ENCODE results near the gene ANAPC16. TPM values are rescaled to one million over a fixed set of nuclear protein-coding genes. Genes with fewer than 3 reads are reported as not detected.
A peak's percentile ranks its signal among the peaks of the same experiment; 100 is the strongest.

ANAPC16 gene
- total RNA-seq, 1 donor from 2014 or later, result 58.5 TPM

DNA sequence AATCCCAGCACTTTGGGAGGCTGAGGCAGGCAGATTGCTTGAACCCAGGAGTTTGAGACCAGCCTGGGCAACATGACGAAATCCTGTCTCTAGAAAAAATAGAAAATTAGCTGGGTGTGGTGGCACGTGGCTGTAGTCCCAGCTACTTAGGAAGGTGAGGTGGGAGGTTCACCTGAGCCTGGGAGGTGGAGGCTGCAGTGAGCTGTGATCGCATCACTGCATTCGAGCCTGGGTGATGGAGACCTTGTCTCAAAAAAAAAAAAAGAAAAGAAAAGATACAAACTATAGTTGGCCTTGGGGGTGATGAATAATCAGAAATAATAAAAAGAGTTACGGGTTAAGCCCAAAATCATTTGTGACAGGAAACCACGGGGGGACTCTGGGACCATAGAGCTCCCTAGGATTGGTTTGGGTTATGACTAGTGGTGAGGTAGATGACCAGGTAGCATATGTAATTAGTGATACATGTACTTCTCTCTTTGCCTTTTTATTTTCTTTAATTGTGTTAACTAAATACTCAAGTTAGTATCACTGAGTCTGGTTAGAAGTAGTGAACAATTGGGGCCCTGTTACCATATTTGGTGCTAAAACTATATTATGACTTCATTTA is 10.7 kb downstream of the ANAPC16 start:
- Histone ChIP-seq H3K9me3 (ENCODE audit: control insufficient read depth in 3 of 3, low read length in 3 of 3) (no peaks in the 10 kb centered on the region), H3K4me3 (ENCODE audit: low read length in 3 of 3) (no peak overlapping the region), H3K4me1 (ENCODE audit: control insufficient read depth in 3 of 3, insufficient read depth in 3 of 3, low read length in 3 of 3) (peaks cover 28 to 51% (median 41%) of the 10 kb centered on the region in 3 donors), H3K27ac (ENCODE audit: low read depth, low read length) (no peak overlapping the region), H3K36me3 (ENCODE audit: control insufficient read depth in 3 of 3, insufficient read depth in 3 of 3, low read length in 3 of 3) (peaks cover 6 to 11% (median 11%) of the 10 kb centered on the region in 3 donors), H3K9ac (ENCODE audit: low read depth in 1 of 3, low read length in 3 of 3) (no peak overlapping the region), H3K27me3 (ENCODE audit: control insufficient read depth in 3 of 3, insufficient read depth in 3 of 3, low read length in 3 of 3) (no peaks in the 10 kb centered on the region)

DNA sequence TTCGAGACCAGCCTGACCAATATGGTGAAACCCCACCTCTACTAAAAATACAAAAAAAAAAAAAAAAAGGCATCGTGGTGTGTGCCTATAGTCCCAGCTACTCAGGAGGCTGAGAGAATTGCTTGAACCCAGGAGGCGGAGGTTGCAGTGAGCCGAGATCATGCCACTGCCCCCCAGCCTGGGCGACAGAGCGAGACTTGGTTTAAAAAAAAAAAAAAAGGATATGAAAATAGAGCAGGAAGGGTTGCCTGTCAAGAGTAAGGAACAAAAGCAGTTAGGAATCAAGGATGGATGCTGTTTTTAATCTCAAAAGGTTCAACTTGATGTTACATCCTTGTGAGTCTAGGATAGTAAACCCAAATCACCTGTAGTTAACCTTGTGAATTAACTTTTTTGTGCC is 12.0 kb downstream of the ANAPC16 start:
- Histone ChIP-seq H3K4me1 (ENCODE audit: control insufficient read depth in 3 of 3, insufficient read depth in 3 of 3, low read length in 3 of 3) (peaks cover 28 to 48% (median 39%) of the 10 kb centered on the region in 3 donors), H3K9ac (ENCODE audit: low read depth in 1 of 3, low read length in 3 of 3) (peak overlapping the region in 1 of 3 donors; percentile 54), H3K27ac (ENCODE audit: low read depth, low read length) (peak overlapping the region; percentile 80), H3K27me3 (ENCODE audit: control insufficient read depth in 3 of 3, insufficient read depth in 3 of 3, low read length in 3 of 3) (no peaks in the 10 kb centered on the region), H3K9me3 (ENCODE audit: control insufficient read depth in 3 of 3, low read length in 3 of 3) (no peaks in the 10 kb centered on the region), H3K36me3 (ENCODE audit: control insufficient read depth in 3 of 3, insufficient read depth in 3 of 3, low read length in 3 of 3) (peaks cover 7 to 13% (median 12%) of the 10 kb centered on the region in 3 donors), H3K4me3 (ENCODE audit: low read length in 3 of 3) (no peak overlapping the region)

DNA sequence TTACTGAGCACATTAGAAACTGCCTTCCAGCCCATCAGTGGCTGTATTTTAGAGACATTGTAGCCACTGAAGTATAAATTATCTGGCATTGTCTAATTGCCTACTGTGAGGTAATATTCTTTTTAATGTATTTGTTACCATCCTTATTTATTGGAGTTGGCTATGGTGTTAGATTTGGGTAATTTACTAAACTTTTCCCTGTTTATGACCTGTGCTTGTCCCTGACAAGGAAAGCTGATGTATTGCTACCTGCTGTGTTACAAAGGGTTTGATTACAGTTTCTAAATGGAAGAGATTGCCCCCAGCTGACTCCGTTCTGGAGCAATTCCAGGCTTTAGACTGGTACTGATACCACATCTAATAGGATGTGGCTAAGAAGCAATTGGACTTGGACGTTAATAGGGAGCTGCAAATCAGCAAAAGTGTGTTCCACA is 12.5 kb downstream of the ANAPC16 start:
- Histone ChIP-seq H3K4me1 (ENCODE audit: control insufficient read depth in 3 of 3, insufficient read depth in 3 of 3, low read length in 3 of 3) (peaks cover 27 to 47% (median 38%) of the 10 kb centered on the region in 3 donors), H3K9ac (ENCODE audit: low read depth in 1 of 3, low read length in 3 of 3) (peak overlapping the region in 1 of 3 donors; percentile 68), H3K4me3 (ENCODE audit: low read length in 3 of 3) (no peak overlapping the region), H3K27ac (ENCODE audit: low read depth, low read length) (peak overlapping the region; percentile 80), H3K27me3 (ENCODE audit: control insufficient read depth in 3 of 3, insufficient read depth in 3 of 3, low read length in 3 of 3) (no peaks in the 10 kb centered on the region), H3K9me3 (ENCODE audit: control insufficient read depth in 3 of 3, low read length in 3 of 3) (no peaks in the 10 kb centered on the region), H3K36me3 (ENCODE audit: control insufficient read depth in 3 of 3, insufficient read depth in 3 of 3, low read length in 3 of 3) (peaks cover 11 to 16% (median 15%) of the 10 kb centered on the region in 3 donors)

DNA sequence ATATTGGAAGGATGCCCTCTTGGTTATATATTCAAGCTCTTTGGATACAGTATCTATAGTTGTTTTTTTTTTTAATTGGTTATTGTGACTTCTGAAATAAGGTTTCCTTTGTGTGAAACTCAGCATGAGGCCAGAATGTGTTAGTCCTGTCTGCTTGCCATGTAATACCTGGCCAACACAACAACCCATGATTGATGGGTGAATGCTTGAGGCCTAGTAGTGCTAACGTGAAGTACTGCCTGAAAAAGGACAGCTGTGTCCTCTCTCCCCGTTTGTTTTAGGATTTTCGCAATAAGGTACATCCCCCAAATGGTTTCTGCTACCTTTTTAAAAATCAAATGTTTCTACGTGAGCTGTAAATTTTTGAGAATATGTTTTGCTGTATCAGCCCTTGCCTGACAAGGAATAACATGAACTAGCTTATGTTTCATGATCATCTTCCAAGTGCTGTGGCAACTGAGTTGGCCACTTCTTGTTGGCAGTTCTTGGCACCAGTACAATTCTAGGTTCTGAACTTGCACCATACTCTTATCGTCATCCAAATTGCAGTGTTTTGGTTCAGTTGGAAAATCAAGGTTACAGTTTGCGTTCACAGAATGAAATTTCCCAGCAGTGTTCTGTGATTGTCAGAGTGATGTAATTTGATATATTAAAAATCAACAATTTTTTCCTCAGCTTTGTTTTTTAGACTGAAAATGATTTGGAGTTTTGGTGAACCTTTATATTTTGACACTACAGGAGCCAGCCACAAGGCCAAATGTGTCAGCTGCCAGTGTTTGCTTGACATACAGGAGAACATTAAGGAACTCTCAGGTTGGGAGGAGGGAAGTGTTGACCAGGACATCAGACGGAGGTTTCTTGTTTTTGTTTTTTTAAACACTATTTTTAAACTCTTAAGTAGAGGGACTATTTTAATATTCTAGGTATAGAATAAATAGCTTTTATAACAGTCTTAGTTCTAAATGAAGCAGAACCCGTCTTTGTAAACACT is 13.7 kb downstream of the ANAPC16 start:
- no peak overlapping the region for H3K4me3 ChIP-seq (ENCODE audit: low read length in 3 of 3)
- peak overlapping the region; percentile 33 to 69 (median 42) for H3K9ac ChIP-seq (ENCODE audit: low read depth in 1 of 3, low read length in 3 of 3)
- no peaks in the 10 kb centered on the region for H3K9me3 ChIP-seq (ENCODE audit: control insufficient read depth in 3 of 3, low read length in 3 of 3)
- H3K27me3 ChIP-seq (ENCODE audit: control insufficient read depth in 3 of 3, insufficient read depth in 3 of 3, low read length in 3 of 3), result no peaks in the 10 kb centered on the region
- H3K27ac ChIP-seq (ENCODE audit: low read depth, low read length), result peak overlapping the region; percentile 80
- H3K4me1 ChIP-seq (ENCODE audit: control insufficient read depth in 3 of 3, insufficient read depth in 3 of 3, low read length in 3 of 3), result peaks cover 25 to 40% (median 32%) of the 10 kb centered on the region in 3 donors
- H3K36me3 ChIP-seq (ENCODE audit: control insufficient read depth in 3 of 3, insufficient read depth in 3 of 3, low read length in 3 of 3), result peaks cover 17 to 19% (median 18%) of the 10 kb centered on the region in 3 donors

DNA sequence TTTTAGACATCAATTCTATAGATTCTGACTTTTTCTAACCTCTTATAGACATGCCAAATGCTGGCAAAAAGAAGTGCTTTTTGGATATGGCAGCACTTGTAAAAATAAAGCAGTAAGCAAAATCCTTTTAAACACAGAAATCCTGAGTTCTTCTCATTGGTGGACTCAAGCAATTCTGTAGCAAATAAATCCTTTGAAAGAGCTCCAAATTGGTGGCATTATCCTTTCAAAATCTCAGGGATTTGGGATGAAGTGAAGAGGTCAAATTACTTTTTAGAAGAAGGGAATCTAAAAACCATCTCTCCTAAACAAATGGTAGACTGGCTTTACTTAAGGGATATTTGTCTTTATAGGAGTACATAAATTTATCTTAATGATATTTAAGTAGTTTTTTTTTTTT is 17.8 kb downstream of the ANAPC16 start:
- no peaks in the 10 kb centered on the region for H3K9me3 ChIP-seq (ENCODE audit: control insufficient read depth in 3 of 3, low read length in 3 of 3)
- H3K27ac ChIP-seq (ENCODE audit: low read depth, low read length), result no peak overlapping the region
- peaks cover 37 to 60% (median 43%) of the 10 kb centered on the region in 3 donors for H3K4me1 ChIP-seq (ENCODE audit: control insufficient read depth in 3 of 3, insufficient read depth in 3 of 3, low read length in 3 of 3)
- H3K36me3 ChIP-seq (ENCODE audit: control insufficient read depth in 3 of 3, insufficient read depth in 3 of 3, low read length in 3 of 3), result peaks cover 20 to 21% (median 20%) of the 10 kb centered on the region in 3 donors
- H3K27me3 ChIP-seq (ENCODE audit: control insufficient read depth in 3 of 3, insufficient read depth in 3 of 3, low read length in 3 of 3), result no peaks in the 10 kb centered on the region
- H3K9ac ChIP-seq (ENCODE audit: low read depth in 1 of 3, low read length in 3 of 3), result no peak overlapping the region
- H3K4me3 ChIP-seq (ENCODE audit: low read length in 3 of 3), result no peak overlapping the region

DNA sequence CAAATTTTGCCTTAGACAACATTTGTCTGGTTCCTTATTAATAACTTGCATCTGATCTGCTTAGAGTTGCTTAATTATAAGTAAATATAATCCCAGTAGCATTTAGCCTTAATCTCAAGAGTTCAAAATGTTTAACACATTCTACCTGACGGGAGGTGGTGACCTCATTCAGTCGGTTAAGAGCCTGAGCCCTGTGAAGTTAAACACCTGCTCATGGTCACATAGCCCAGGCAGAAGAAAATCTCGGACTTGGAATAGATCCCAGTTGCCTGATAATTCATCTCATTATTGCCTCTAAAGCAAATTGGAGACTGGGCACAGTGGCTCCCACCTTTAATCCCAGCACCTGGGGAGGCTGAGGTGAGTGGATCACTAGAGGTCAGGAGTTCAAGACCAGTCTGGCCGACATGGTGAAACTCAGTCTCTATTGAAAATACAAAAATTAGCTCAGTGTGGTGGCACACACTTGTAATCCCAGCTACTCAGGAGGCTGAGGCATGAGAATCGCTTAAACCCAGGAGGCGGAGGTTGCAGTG is 18.8 kb downstream of the ANAPC16 start:
- H3K27ac ChIP-seq (ENCODE audit: low read depth, low read length), result peak overlapping the region; percentile 90

DNA sequence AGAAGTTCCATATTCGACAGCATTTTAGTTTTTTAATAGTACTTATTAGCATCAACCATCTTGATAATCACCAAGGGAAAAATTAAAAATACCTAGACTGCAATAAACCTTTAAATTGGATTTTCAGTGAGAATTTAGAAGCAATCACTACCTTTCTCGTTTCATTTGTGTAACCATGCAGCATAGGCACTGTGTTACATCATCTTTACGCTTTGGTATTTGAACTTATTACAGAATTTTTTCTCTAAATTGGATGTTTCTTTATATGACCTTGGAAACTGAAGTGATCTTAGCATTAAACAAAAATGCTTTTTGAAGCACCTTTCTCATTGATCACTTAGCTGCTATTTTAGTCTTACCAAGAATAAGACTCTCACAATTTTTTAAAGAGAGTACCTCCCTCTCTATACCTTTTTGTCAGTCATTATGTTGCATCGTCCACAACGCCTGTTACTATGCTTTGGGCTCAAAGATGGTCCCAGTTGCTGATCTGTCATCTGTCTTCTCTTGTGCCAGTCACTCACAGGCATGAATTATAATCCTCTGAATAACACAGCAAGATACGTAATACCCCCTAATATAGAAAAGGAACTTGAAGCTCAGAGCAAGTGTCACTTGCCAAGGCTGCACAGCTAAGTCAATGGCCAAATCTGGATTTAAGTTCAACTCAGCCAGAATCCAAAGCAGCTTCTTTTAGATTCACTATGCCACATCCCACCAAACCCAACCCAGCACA is 19.9 kb downstream of the ANAPC16 start:
- no peaks in the 10 kb centered on the region for H3K27me3 ChIP-seq (ENCODE audit: control insufficient read depth in 3 of 3, insufficient read depth in 3 of 3, low read length in 3 of 3)
- H3K9me3 ChIP-seq (ENCODE audit: control insufficient read depth in 3 of 3, low read length in 3 of 3), result no peaks in the 10 kb centered on the region
- no peak overlapping the region for H3K9ac ChIP-seq (ENCODE audit: low read depth in 1 of 3, low read length in 3 of 3)
- peaks cover 19 to 21% (median 20%) of the 10 kb centered on the region in 3 donors for H3K36me3 ChIP-seq (ENCODE audit: control insufficient read depth in 3 of 3, insufficient read depth in 3 of 3, low read length in 3 of 3)
- H3K27ac ChIP-seq (ENCODE audit: low read depth, low read length), result peak overlapping the region; percentile 90
- no peak overlapping the region for H3K4me3 ChIP-seq (ENCODE audit: low read length in 3 of 3)
- peaks cover 25 to 46% (median 30%) of the 10 kb centered on the region in 3 donors for H3K4me1 ChIP-seq (ENCODE audit: control insufficient read depth in 3 of 3, insufficient read depth in 3 of 3, low read length in 3 of 3)

More for the DNA sequence above, 18.8 kb downstream of the ANAPC16 start:
- Histone ChIP-seq H3K36me3 (ENCODE audit: control insufficient read depth in 3 of 3, insufficient read depth in 3 of 3, low read length in 3 of 3) (peaks cover 20 to 21% (median 20%) of the 10 kb centered on the region in 3 donors), H3K4me1 (ENCODE audit: control insufficient read depth in 3 of 3, insufficient read depth in 3 of 3, low read length in 3 of 3) (peaks cover 32 to 55% (median 38%) of the 10 kb centered on the region in 3 donors), H3K9me3 (ENCODE audit: control insufficient read depth in 3 of 3, low read length in 3 of 3) (no peaks in the 10 kb centered on the region), H3K4me3 (ENCODE audit: low read length in 3 of 3) (no peak overlapping the region), H3K27me3 (ENCODE audit: control insufficient read depth in 3 of 3, insufficient read depth in 3 of 3, low read length in 3 of 3) (no peaks in the 10 kb centered on the region), H3K9ac (ENCODE audit: low read depth in 1 of 3, low read length in 3 of 3) (no peak overlapping the region)

DNA sequence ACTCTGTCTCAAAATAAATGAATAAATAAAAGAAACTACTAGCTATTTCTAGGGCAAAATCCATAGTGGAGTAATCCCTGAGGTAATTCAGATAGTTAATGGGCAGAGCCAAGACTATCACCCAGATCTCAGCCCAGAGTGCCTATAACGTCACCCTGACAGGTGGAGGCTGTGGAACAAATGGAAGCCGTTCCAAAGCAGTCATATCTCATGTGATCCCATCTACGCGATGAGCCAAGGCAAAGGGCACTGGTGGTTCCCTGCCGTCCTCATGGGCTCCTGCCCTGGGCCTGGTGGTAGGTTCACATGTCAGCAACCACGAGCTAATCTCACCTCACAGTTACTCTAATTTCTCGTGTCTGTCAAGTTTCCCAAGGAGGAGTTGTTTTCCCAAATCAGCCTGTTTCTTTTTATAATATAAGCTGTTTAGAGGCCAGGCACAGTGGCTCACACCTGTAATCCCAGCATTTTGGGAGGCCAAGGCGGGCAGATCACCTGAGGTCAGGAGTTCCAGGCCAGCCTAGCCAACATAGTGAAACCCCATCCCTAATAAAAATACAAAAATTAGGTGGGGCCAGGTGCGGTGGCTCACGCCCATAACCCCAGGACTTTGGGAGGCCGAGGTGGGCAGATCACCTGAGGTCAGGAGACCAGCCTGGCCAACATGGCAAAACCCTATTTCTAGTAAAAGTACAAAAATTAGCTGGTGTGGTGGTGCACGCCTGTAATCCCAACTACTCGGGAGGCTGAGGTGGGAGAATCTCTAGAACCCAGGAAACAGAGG is 22.8 kb downstream of the ANAPC16 start:
- peaks cover 7 to 11% (median 10%) of the 10 kb centered on the region in 3 donors for H3K36me3 ChIP-seq (ENCODE audit: control insufficient read depth in 3 of 3, insufficient read depth in 3 of 3, low read length in 3 of 3)
- H3K9ac ChIP-seq (ENCODE audit: low read depth in 1 of 3, low read length in 3 of 3), result no peak overlapping the region
- peaks cover 27 to 49% (median 35%) of the 10 kb centered on the region in 3 donors for H3K4me1 ChIP-seq (ENCODE audit: control insufficient read depth in 3 of 3, insufficient read depth in 3 of 3, low read length in 3 of 3)
- no peaks in the 10 kb centered on the region for H3K9me3 ChIP-seq (ENCODE audit: control insufficient read depth in 3 of 3, low read length in 3 of 3)
- no peak overlapping the region for H3K4me3 ChIP-seq (ENCODE audit: low read length in 3 of 3)
- peak overlapping the region; percentile 90 for H3K27ac ChIP-seq (ENCODE audit: low read depth, low read length)
- no peaks in the 10 kb centered on the region for H3K27me3 ChIP-seq (ENCODE audit: control insufficient read depth in 3 of 3, insufficient read depth in 3 of 3, low read length in 3 of 3)

DNA sequence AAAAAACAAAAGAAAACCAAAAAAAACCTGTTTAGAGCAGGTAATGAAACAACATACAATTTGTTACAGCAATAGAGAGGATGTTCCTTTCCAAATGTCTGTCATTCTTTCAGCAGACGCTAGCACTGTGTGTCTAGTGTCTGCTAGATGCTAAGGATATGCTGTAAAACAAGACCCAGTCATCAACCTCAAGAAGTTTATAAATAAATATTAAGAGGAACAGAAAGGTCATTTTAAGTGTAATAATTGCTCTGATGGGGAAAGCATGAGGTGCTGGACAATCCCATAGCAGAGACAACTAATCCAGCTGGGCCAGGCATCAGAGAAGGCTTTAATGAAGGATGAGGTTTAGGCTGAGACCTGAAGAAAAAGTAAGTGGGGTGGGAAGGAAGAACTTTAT is 23.6 kb downstream of the ANAPC16 start:
- peaks cover 35 to 57% (median 41%) of the 10 kb centered on the region in 3 donors for H3K4me1 ChIP-seq (ENCODE audit: control insufficient read depth in 3 of 3, insufficient read depth in 3 of 3, low read length in 3 of 3)
- no peaks in the 10 kb centered on the region for H3K9me3 ChIP-seq (ENCODE audit: control insufficient read depth in 3 of 3, low read length in 3 of 3)
- H3K27me3 ChIP-seq (ENCODE audit: control insufficient read depth in 3 of 3, insufficient read depth in 3 of 3, low read length in 3 of 3), result no peaks in the 10 kb centered on the region
- H3K36me3 ChIP-seq (ENCODE audit: control insufficient read depth in 3 of 3, insufficient read depth in 3 of 3, low read length in 3 of 3), result peaks cover 4 to 6% (median 5%) of the 10 kb centered on the region in 3 donors
- H3K9ac ChIP-seq (ENCODE audit: low read depth in 1 of 3, low read length in 3 of 3), result peak overlapping the region in 1 of 3 donors; percentile 25
- H3K4me3 ChIP-seq (ENCODE audit: low read length in 3 of 3), result no peak overlapping the region
- H3K27ac ChIP-seq (ENCODE audit: low read depth, low read length), result peak overlapping the region; percentile 90
